Liver (tissue), 9 donors: ENCODE measurements around the gene RPUSD4. TPM values are rescaled to one million over a fixed set of nuclear protein-coding genes. Genes with fewer than 3 reads are reported as not detected.
"Not testable (repeated sequence)": the region's sequence is repeated elsewhere in the genome, so short reads cannot be mapped to it uniquely, and the experiment has no call there.

Source experiments
- DNase-seq: peaks from one replicate; pipeline ENCODE4 v3.0.0-alpha.2; 2017; ENCODE audit warnings: low spot score
- H3K27ac ChIP-seq, 2 donors: one replicate each; pipeline ENCODE4 v1.7.0; 2013; ENCODE audit warnings: inconsistent platforms in 2 of 2, low read length in 2 of 2, control low read depth in 1 of 2, low read depth in 1 of 2, mild to moderate bottlenecking in 1 of 2
- H3K27me3 ChIP-seq, 4 donors: one replicate each; pipeline versions ENCODE4 v1.6.1 to v1.7.0; 2013; ENCODE audit warnings: low read length in 3 of 4, inconsistent platforms in 1 of 4, mild to moderate bottlenecking in 1 of 4, moderate library complexity in 1 of 4; ENCODE audit not compliant: control insufficient read depth in 4 of 4, insufficient read depth in 4 of 4
- H3K36me3 ChIP-seq, 4 donors: one replicate each; pipeline versions ENCODE4 v1.6.1 to v1.7.0; 2013; ENCODE audit warnings: low read length in 3 of 4, mild to moderate bottlenecking in 3 of 4, low read depth in 1 of 4, moderate library complexity in 1 of 4; ENCODE audit not compliant: control insufficient read depth in 4 of 4, insufficient read depth in 3 of 4
- H3K4me1 ChIP-seq, 4 donors: one replicate each; pipeline versions ENCODE4 v1.6.1 to v1.7.0; 2013; ENCODE audit warnings: low read length in 3 of 4, mild to moderate bottlenecking in 3 of 4, moderate library complexity in 1 of 4; ENCODE audit not compliant: control insufficient read depth in 4 of 4, insufficient read depth in 4 of 4
- H3K4me3 ChIP-seq, 3 donors: one replicate each; pipeline versions ENCODE4 v1.6.1 to v1.7.0; 2013; ENCODE audit warnings: low read length in 3 of 3, control low read depth in 1 of 3, low read depth in 1 of 3, mild to moderate bottlenecking in 1 of 3
- H3K9ac ChIP-seq, 2 donors: one replicate each; pipeline ENCODE4 v1.7.0; 2013; ENCODE audit warnings: low read length in 2 of 2, mild to moderate bottlenecking in 2 of 2, moderate library complexity in 2 of 2, control low read depth in 1 of 2, low read depth in 1 of 2
- H3K9me3 ChIP-seq, 4 donors: one replicate each; pipeline versions ENCODE4 v1.6.1 to v1.7.0; 2013; ENCODE audit warnings: low read length in 3 of 4; ENCODE audit not compliant: control insufficient read depth in 4 of 4
- GABPA ChIP-seq, 2 donors: IDR thresholded peaks in 1 of 2; conservative IDR thresholded peaks in 1 of 2; 2 replicates each; pipeline ENCODE4 v1.6.1; 2016; ENCODE audit warnings: antibody characterized with exemption in 2 of 2, mild to moderate bottlenecking in 1 of 2, moderate library complexity in 1 of 2
- JUND ChIP-seq, 2 donors: IDR thresholded peaks; 2 replicates each; pipeline ENCODE4 v1.6.1; 2016; ENCODE audit warnings: antibody characterized with exemption in 2 of 2
- MAX ChIP-seq: IDR thresholded peaks from 2 replicates; pipeline ENCODE4 v1.6.1; 2016; ENCODE audit warnings: antibody characterized with exemption
- NR2F2 ChIP-seq: IDR thresholded peaks from 2 replicates; pipeline ENCODE4 v1.6.1; 2016; ENCODE audit warnings: antibody characterized with exemption
- SP1 ChIP-seq: IDR thresholded peaks from 2 replicates; pipeline ENCODE4 v1.6.1; 2018; ENCODE audit warnings: antibody characterized with exemption, mild to moderate bottlenecking
- YY1 ChIP-seq: IDR thresholded peaks from 2 replicates; pipeline ENCODE4 v1.6.1; 2016; ENCODE audit warnings: antibody characterized with exemption, mild to moderate bottlenecking
- WGBS: extraction: QIAGEN DNeasy Blood & Tissue Kit; methylation state at CpG from one replicate; pipeline ENCODE4 v1.1.7; 2013; 5-methylcytosine and 5-hydroxymethylcytosine counted together
- polyA plus RNA-seq, 2 donors: library from polyadenylated mRNA; stranded (reverse) in 1 of 2; unstranded in 1 of 2; fragments of 200-250 nt in 1 of 2; fragments of >200 nt in 1 of 2; fragmentation: Nextera tagmentation in 1 of 2; extraction: Ambion mirVana in 1 of 2; gene quantifications; one replicate each; pipeline versions ENCODE4 v1.2.1 to v1.2.3, GENCODE V29; 2013 to 2015
- total RNA-seq, 2 donors: library from RNA; depleted of rRNA; stranded (reverse); fragments of >200 nt; gene quantifications; one replicate each; pipeline ENCODE4 v1.2.3, GENCODE V29; 2014
- TF ChIP-seq, protein P1 (sequence below): fragments of 150-350 bp; IDR thresholded peaks from 2 replicates; pipeline ENCODE4 v1.5.1; 2017; ENCODE audit warnings: improper control_type of control experiment, low read depth, low read length; ENCODE audit not compliant: missing input control
- TF ChIP-seq, protein P2 (sequence below): IDR thresholded peaks from 2 replicates; pipeline ENCODE4 v1.6.1; 2016; ENCODE audit warnings: antibody characterized with exemption, mild to moderate bottlenecking
- TF ChIP-seq, protein P3 (sequence below): IDR thresholded peaks from 2 replicates; pipeline ENCODE4 v1.6.1; 2016; ENCODE audit warnings: antibody characterized with exemption
- donor health status: healthy.
- donor health status: healthy.
- donor health status: healthy.
- donor health status: healthy.
- donor health status: healthy.

RPUSD4 gene
- total and polyA plus RNA-seq, 4 donors = 9.4 to 23.7 (median 17.2) TPM

GRCh38 chr11:126256216-126256615, 44.8 kb upstream of the RPUSD4 start:
- 97% methylated on average over 4 of the region's 4 CpGs for WGBS
- H3K27me3 ChIP-seq = no peaks in the 10 kb centered on the region
- H3K9ac ChIP-seq = no peak overlapping the region
- TF ChIP-seq SP1 (no peak), NR2F2 (no peak), YY1 (no peak), GABPA (IDR thresholded peaks at IDR 0.05 in 1 of 2, conservative IDR thresholded peaks at IDR 0.05 in 1 of 2) (no peak), JUND (IDR thresholded peaks at IDR 0.05) (no peak)
- TF ChIP-seq, protein P1, sequence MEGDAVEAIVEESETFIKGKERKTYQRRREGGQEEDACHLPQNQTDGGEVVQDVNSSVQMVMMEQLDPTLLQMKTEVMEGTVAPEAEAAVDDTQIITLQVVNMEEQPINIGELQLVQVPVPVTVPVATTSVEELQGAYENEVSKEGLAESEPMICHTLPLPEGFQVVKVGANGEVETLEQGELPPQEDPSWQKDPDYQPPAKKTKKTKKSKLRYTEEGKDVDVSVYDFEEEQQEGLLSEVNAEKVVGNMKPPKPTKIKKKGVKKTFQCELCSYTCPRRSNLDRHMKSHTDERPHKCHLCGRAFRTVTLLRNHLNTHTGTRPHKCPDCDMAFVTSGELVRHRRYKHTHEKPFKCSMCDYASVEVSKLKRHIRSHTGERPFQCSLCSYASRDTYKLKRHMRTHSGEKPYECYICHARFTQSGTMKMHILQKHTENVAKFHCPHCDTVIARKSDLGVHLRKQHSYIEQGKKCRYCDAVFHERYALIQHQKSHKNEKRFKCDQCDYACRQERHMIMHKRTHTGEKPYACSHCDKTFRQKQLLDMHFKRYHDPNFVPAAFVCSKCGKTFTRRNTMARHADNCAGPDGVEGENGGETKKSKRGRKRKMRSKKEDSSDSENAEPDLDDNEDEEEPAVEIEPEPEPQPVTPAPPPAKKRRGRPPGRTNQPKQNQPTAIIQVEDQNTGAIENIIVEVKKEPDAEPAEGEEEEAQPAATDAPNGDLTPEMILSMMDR = no peak
- H3K4me3 ChIP-seq = no peak overlapping the region
- H3K36me3 ChIP-seq = peaks cover 0 to 20% (median 6%) of the 10 kb centered on the region in 4 donors
- H3K9me3 ChIP-seq = no peaks in the 10 kb centered on the region
- no peak for DNase-seq
- H3K4me1 ChIP-seq = peaks cover 0 to 6% (median 2%) of the 10 kb centered on the region in 4 donors
- no peak overlapping the region for H3K27ac ChIP-seq

DNA sequence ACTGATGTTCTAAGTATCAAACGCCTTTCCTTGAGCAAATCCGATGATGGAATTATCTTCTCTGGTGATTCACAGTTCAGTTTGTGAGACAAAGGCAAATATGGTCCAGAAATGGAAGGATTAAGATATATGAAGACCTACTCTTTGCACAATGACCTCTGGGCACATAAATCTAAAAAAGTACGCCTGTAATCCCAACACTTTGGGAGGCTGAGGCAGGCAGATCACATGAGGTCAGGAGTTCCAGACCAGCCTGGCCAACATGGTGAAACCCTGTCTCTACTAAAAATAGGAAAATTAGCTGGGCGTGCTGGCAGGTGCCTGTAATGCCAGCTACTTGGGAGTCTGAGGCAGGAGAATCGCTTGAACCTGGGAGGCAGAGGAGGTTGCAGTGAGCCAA, 44.1 kb upstream of the RPUSD4 start:
- H3K36me3 ChIP-seq = peaks cover 0 to 13% (median 10%) of the 10 kb centered on the region in 4 donors

DNA sequence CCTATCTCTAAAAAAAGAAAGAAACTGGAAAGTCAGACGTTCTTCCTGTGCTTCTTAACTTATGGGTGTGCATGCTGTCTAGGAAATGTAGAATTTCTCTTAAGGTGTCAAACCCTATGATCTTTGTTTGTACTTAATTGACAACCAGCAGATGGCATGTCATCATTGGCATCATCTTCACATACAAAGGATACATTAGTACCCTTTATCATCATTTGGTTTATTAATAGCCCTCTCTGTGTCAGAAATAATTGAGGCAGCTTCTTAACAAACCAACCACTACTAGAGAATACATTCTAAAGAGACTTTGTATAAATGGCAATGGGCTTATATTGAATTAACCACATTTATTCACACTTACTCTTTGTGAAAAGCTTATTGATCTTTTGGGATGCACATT, 43.4 kb upstream of the RPUSD4 start:
- no peaks in the 10 kb centered on the region for H3K27me3 ChIP-seq
- H3K4me1 ChIP-seq = peaks cover 0 to 6% (median 2%) of the 10 kb centered on the region in 4 donors
- peaks cover 0 to 13% (median 10%) of the 10 kb centered on the region in 4 donors for H3K36me3 ChIP-seq
- H3K9me3 ChIP-seq = no peaks in the 10 kb centered on the region
- H3K4me3 ChIP-seq = no peak overlapping the region
- no peak overlapping the region for H3K9ac ChIP-seq
- H3K27ac ChIP-seq = no peak overlapping the region
- DNase-seq = no peak
- 73% methylated on average over 1 of the region's 1 CpG for WGBS
- TF ChIP-seq NR2F2 (no peak), YY1 (no peak), MAX (no peak)
- TF ChIP-seq, protein P2, sequence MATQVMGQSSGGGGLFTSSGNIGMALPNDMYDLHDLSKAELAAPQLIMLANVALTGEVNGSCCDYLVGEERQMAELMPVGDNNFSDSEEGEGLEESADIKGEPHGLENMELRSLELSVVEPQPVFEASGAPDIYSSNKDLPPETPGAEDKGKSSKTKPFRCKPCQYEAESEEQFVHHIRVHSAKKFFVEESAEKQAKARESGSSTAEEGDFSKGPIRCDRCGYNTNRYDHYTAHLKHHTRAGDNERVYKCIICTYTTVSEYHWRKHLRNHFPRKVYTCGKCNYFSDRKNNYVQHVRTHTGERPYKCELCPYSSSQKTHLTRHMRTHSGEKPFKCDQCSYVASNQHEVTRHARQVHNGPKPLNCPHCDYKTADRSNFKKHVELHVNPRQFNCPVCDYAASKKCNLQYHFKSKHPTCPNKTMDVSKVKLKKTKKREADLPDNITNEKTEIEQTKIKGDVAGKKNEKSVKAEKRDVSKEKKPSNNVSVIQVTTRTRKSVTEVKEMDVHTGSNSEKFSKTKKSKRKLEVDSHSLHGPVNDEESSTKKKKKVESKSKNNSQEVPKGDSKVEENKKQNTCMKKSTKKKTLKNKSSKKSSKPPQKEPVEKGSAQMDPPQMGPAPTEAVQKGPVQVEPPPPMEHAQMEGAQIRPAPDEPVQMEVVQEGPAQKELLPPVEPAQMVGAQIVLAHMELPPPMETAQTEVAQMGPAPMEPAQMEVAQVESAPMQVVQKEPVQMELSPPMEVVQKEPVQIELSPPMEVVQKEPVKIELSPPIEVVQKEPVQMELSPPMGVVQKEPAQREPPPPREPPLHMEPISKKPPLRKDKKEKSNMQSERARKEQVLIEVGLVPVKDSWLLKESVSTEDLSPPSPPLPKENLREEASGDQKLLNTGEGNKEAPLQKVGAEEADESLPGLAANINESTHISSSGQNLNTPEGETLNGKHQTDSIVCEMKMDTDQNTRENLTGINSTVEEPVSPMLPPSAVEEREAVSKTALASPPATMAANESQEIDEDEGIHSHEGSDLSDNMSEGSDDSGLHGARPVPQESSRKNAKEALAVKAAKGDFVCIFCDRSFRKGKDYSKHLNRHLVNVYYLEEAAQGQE = no peak
- TF ChIP-seq, protein P3, sequence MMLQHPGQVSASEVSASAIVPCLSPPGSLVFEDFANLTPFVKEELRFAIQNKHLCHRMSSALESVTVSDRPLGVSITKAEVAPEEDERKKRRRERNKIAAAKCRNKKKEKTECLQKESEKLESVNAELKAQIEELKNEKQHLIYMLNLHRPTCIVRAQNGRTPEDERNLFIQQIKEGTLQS = no peak

More for the DNA sequence above, 44.1 kb upstream of the RPUSD4 start:
- not testable (repeated sequence) for H3K4me1 ChIP-seq, DNase-seq, H3K9me3 ChIP-seq, H3K27ac ChIP-seq, H3K27me3 ChIP-seq, H3K9ac ChIP-seq, H3K4me3 ChIP-seq
- WGBS = 96% methylated on average over 5 of the region's 5 CpGs
